PC-9 (cell line): ENCODE results near the gene CDH12. TPM values are rescaled to one million over a fixed set of nuclear protein-coding genes. Genes with fewer than 3 reads are reported as not detected.
A peak's percentile ranks its signal among the peaks of the same experiment; 100 is the strongest.

ENCODE experiments used
- BruUV-seq: library from RNA; stranded (reverse); fragments of 400-500 nt; replicated peaks from 2 replicates; lab custom pipeline; 2021; lab: Mats Ljungman, UMichigan
- CTCF ChIA-PET: fragments of 300-600 bp; sonication (Branson Sonifier 250); formaldehyde crosslinking; loops from one replicate; lab custom pipeline; 2022; ENCODE audit warnings: antibody characterized with exemption; lab: Charles Lee
- POLR2A ChIA-PET: fragments of 300-600 bp; sonication (Branson Sonifier 250); formaldehyde crosslinking; loops from one replicate; lab custom pipeline; 2022; ENCODE audit warnings: antibody characterized with exemption; ENCODE audit not compliant: unreplicated experiment; lab: Charles Lee
- DNase-seq, 2 experiments: peaks; one replicate each; pipeline versions ENCODE4 v3.0.0 to v3.0.0-alpha.2; 2015 to 2022; ENCODE audit warnings: mixed read lengths in 1 of 2
- H2AFZ ChIP-seq: fragments of 200-600 bp; sonication (generic); 2 replicates; pipeline ENCODE4 v1.8.1; 2017; ENCODE audit warnings: antibody characterized with exemption
- H3F3A ChIP-seq: fragments of 200-600 bp; sonication (generic); 2 replicates; pipeline ENCODE4 v1.8.1; 2017; ENCODE audit warnings: antibody characterized with exemption, mild to moderate bottlenecking, low read depth; ENCODE audit not compliant: insufficient read depth
- H3K27ac ChIP-seq: fragments of 200-600 bp; sonication (generic); 2 replicates; pipeline ENCODE4 v1.6.1; 2016; ENCODE audit warnings: mixed run types
- H3K27me3 ChIP-seq: fragments of 200-600 bp; sonication (generic); 2 replicates; pipeline ENCODE4 v1.6.1; 2016; ENCODE audit warnings: low read depth, mixed run types; ENCODE audit not compliant: insufficient read depth
- H3K36me3 ChIP-seq: fragments of 200-600 bp; sonication (generic); 2 replicates; pipeline ENCODE4 v1.6.1; 2016; ENCODE audit warnings: low read depth, mixed run types
- H3K4me1 ChIP-seq: fragments of 200-600 bp; sonication (generic); replicated peaks from 2 replicates; pipeline ENCODE4 v1.6.1; 2016; ENCODE audit warnings: mixed run types; ENCODE audit not compliant: insufficient read depth
- H3K4me2 ChIP-seq: fragments of 200-600 bp; sonication (generic); 2 replicates; pipeline ENCODE4 v1.6.1; 2017; ENCODE audit warnings: mixed run types
- H3K4me3 ChIP-seq: fragments of 200-600 bp; sonication (generic); 2 replicates; pipeline ENCODE4 v1.6.1; 2016; ENCODE audit warnings: mixed run types
- H3K79me2 ChIP-seq: fragments of 200-600 bp; sonication (generic); 2 replicates; pipeline ENCODE4 v1.6.1; 2017; ENCODE audit warnings: low read depth, mixed run types
- H3K9me2 ChIP-seq: fragments of 200-600 bp; sonication (generic); 2 replicates; pipeline ENCODE4 v1.8.1; 2017; ENCODE audit warnings: mild to moderate bottlenecking; ENCODE audit not compliant: insufficient read depth
- H3K9me3 ChIP-seq: fragments of 200-600 bp; sonication (generic); 2 replicates; pipeline ENCODE4 v1.8.1; 2016; ENCODE audit warnings: low read depth; ENCODE audit not compliant: insufficient read depth
- H4K20me1 ChIP-seq: fragments of 200-600 bp; sonication (generic); 2 replicates; pipeline ENCODE4 v1.8.1; 2017; ENCODE audit not compliant: insufficient read depth
- CTCF ChIP-seq: fragments of 200-600 bp; sonication (generic); conservative IDR thresholded peaks from 2 replicates; pipeline ENCODE4 v1.6.1; 2017; ENCODE audit warnings: mixed run types, antibody characterized with exemption, mild to moderate bottlenecking, moderate library complexity
- EZH2 ChIP-seq: fragments of 200-600 bp; sonication (generic); IDR thresholded peaks from 2 replicates; pipeline ENCODE4 v1.8.0; 2017; ENCODE audit warnings: antibody characterized with exemption, low read depth
- intact Hi-C: fragments of 100-400 bp; cut with micrococcal nuclease; formaldehyde crosslinking; loops from one replicate; pipeline ENCODE4 v1.10.0; 2022; ENCODE audit not compliant: unreplicated experiment
- total RNA-seq: library from RNA; stranded (reverse); gene quantifications from 2 replicates; pipeline ENCODE4 v1.2.3, GENCODE V29; 2021

CDH12 gene
- total RNA-seq, 1 experiment from 2014 or later = not detected

- no peaks in the 10 kb centered on the region for H3K27me3 ChIP-seq
- no TSS peak for BruUV-seq
- ChIA-PET CTCF (no interaction called here), POLR2A (no interaction called here)
- no peaks in the 10 kb centered on the region for H3K9me2 ChIP-seq
- no peaks in the 10 kb centered on the region for H3F3A ChIP-seq
- no peak overlapping the region for H3K27ac ChIP-seq
- DNase-seq = no peak
- 0 out of 2 replicates have a peak overlapping the region, but pooled peaks have one; percentile 44 for H2AFZ ChIP-seq
- H3K36me3 ChIP-seq = no peaks in the 10 kb centered on the region
- no peak overlapping the region for H3K4me3 ChIP-seq
- no peaks in the 10 kb centered on the region for H3K79me2 ChIP-seq
- no peaks in the 10 kb centered on the region for H4K20me1 ChIP-seq
- H3K4me1 ChIP-seq = no peaks in the 10 kb centered on the region
- TF ChIP-seq CTCF (no peak), EZH2 (no peak)
- H3K9me3 ChIP-seq = no peaks in the 10 kb centered on the region
- no peak overlapping the region for H3K4me2 ChIP-seq
- intact Hi-C loops = no loop called here
Measured at GRCh38 chr5:22314548-22314947, 538.6 kb downstream of the CDH12 start.

- no peaks in the 10 kb centered on the region for H3K27me3 ChIP-seq
- no peaks in the 10 kb centered on the region for H3K9me2 ChIP-seq
- H2AFZ ChIP-seq = no peak overlapping the region
- TF ChIP-seq EZH2 (no peak), CTCF (no peak)
- H3F3A ChIP-seq = no peaks in the 10 kb centered on the region
- no peaks in the 10 kb centered on the region for H3K4me1 ChIP-seq
- H4K20me1 ChIP-seq = no peaks in the 10 kb centered on the region
- DNase-seq = no peak
- CTCF ChIA-PET = interaction anchor here (0.7 kb wide), 1 partner anchor 29 kb away, joined by 4 read pairs; no protein-coding TSS in a partner anchor
- H3K4me3 ChIP-seq = no peak overlapping the region
- H3K79me2 ChIP-seq = no peaks in the 10 kb centered on the region
- intact Hi-C loops = no loop called here
- H3K9me3 ChIP-seq = no peaks in the 10 kb centered on the region
- no peak overlapping the region for H3K4me2 ChIP-seq
- no TSS peak for BruUV-seq
- POLR2A ChIA-PET = no interaction called here
- no peaks in the 10 kb centered on the region for H3K36me3 ChIP-seq
- H3K27ac ChIP-seq = no peak overlapping the region
Measured at GRCh38 chr5:22306011-22306410, 547.1 kb downstream of the CDH12 start.

GRCh38 chr5:22295832-22296231 is 557.3 kb downstream of the CDH12 start:
- DNase-seq = no peak
- H3K4me2 ChIP-seq = no peak overlapping the region
- no peaks in the 10 kb centered on the region for H3K36me3 ChIP-seq
- H3K27me3 ChIP-seq = no peaks in the 10 kb centered on the region
- no peak for TF ChIP-seq EZH2
- no peak for TF ChIP-seq CTCF
- no peaks in the 10 kb centered on the region for H3F3A ChIP-seq
- no peaks in the 10 kb centered on the region for H4K20me1 ChIP-seq
- H2AFZ ChIP-seq = no peak overlapping the region
- H3K79me2 ChIP-seq = no peaks in the 10 kb centered on the region
- no TSS peak for BruUV-seq
- H3K9me2 ChIP-seq = no peaks in the 10 kb centered on the region
- ChIA-PET CTCF (no interaction called here), POLR2A (no interaction called here)
- no peak overlapping the region for H3K4me3 ChIP-seq
- H3K27ac ChIP-seq = no peak overlapping the region
- H3K9me3 ChIP-seq = peaks cover 9% of the 10 kb centered on the region; the same call in 1 of the 2 replicates
- intact Hi-C loops = no loop called here
- H3K4me1 ChIP-seq = no peaks in the 10 kb centered on the region
